ENCODE data around the gene BBLN. TPM values are rescaled to one million over a fixed set of nuclear protein-coding genes. Genes with fewer than 3 reads are reported as not detected.

The BBLN gene
- total RNA-seq, 2 donors from 2014 or later, result 333 to 437 TPM

DNA sequence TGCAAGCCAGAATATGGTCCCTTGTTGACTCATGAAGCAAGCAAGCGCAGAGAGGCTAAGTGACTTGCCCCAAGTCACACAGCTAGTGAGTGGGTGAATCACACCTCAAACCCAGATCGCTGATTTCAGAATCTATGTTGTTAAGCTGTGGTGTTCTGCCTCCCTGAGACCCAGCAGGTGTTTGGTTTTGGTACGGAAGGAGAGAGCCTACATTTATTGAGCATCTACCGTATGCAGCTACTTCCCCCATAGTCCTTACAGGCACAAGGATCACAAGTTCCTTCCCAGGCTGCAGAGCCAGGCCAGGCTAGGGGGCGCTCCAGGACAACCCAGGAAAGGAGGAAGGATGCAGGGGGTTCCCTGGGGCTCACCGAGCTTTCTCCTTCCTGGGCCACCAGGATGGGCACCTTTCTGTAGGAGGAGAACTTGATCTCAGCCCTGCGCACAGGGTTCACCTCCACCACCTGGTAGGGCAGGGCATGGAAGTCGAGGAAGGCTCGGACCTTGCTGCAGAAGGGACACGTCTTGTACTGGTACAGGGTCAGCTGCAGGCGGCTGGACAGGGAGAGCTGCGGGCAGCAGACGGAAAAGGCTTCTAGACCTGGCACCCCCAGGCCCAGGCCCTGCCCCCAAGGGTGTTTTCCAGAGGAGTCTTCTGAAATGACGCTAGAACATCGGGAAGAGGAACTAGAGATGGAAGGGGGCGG is 35.0 kb upstream of the BBLN start:
- peak; percentile 54 for DNase-seq (ENCODE audit: low spot score)
- H3K27ac ChIP-seq, result no peak overlapping the region
- no peaks in the 10 kb centered on the region for H3K36me3 ChIP-seq
- no peak overlapping the region for H3K4me3 ChIP-seq
- intact Hi-C loops (cut with DNase I), result loop anchor here (5.0 kb wide), 1 partner anchor 183 kb away; no protein-coding TSS in a partner anchor
- WGBS, result 68% methylated on average over 16 of the region's 16 CpGs
- peaks cover 10% of the 10 kb centered on the region for H3K4me1 ChIP-seq (replicated peaks)
- TF ChIP-seq POLR2A (IDR thresholded peaks at IDR 0.05) (no peak), POLR2AphosphoS5 (IDR thresholded peaks at IDR 0.05) (no peak)
- TF ChIP-seq, protein P1, sequence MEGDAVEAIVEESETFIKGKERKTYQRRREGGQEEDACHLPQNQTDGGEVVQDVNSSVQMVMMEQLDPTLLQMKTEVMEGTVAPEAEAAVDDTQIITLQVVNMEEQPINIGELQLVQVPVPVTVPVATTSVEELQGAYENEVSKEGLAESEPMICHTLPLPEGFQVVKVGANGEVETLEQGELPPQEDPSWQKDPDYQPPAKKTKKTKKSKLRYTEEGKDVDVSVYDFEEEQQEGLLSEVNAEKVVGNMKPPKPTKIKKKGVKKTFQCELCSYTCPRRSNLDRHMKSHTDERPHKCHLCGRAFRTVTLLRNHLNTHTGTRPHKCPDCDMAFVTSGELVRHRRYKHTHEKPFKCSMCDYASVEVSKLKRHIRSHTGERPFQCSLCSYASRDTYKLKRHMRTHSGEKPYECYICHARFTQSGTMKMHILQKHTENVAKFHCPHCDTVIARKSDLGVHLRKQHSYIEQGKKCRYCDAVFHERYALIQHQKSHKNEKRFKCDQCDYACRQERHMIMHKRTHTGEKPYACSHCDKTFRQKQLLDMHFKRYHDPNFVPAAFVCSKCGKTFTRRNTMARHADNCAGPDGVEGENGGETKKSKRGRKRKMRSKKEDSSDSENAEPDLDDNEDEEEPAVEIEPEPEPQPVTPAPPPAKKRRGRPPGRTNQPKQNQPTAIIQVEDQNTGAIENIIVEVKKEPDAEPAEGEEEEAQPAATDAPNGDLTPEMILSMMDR (IDR thresholded peaks at IDR 0.05), result peak in 2 of 4 experiments; percentile 40 to 70
- no peaks in the 10 kb centered on the region for H3K9me3 ChIP-seq
- H3K27me3 ChIP-seq (replicated peaks; ENCODE audit: insufficient read depth), result no peaks in the 10 kb centered on the region

DNA sequence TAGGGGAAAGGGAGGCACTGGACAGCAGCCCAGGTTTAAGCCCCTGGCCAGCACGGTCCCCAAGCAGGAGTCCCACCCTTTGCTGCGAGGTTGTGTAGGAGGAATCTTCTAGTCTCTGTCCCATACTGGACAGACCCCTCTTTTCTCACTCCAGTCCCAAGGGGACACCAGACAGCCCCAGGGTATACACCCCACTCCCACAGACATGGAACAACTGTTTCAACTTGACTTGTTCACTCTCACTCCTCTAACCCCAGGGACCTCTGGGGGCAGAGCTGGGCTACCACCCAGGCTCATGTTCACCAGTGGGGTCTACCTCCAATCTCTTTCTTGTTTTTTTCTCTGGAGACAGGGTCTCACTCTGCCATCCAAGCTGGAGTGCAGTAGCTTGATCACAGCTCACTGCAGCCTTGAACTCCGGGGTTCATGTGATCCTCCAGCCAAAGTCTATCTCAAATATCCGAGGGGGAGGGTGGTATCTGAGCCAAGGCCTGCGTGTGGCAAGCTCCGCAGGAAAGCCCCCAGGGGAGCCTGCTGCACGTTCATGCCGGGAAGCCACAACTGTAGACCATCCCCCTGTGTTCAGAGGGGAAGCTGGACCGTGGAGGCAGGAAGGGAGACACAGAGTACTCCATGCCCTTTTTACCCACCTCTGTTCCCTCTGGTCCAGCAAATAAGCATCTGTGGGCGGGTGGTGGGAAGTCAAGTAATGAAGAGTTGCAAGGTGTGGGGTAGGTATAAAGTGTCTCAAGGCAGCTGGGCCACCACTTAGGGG is 34.3 kb upstream of the BBLN start:
- WGBS, result 50% methylated on average over 10 of the region's 10 CpGs
- Histone ChIP-seq H3K27ac (no peak overlapping the region), H3K4me3 (no peak overlapping the region), H3K9me3 (no peaks in the 10 kb centered on the region), H3K36me3 (no peaks in the 10 kb centered on the region), H3K4me1 (replicated peaks) (peaks cover 10% of the 10 kb centered on the region), H3K27me3 (replicated peaks; ENCODE audit: insufficient read depth) (no peaks in the 10 kb centered on the region)
- intact Hi-C loops (cut with DNase I), result no loop called here
- TF ChIP-seq, protein P1 (IDR thresholded peaks at IDR 0.05), result no peak
- no peak for TF ChIP-seq POLR2AphosphoS5 (IDR thresholded peaks at IDR 0.05)
- no peak for DNase-seq (ENCODE audit: low spot score)

DNA sequence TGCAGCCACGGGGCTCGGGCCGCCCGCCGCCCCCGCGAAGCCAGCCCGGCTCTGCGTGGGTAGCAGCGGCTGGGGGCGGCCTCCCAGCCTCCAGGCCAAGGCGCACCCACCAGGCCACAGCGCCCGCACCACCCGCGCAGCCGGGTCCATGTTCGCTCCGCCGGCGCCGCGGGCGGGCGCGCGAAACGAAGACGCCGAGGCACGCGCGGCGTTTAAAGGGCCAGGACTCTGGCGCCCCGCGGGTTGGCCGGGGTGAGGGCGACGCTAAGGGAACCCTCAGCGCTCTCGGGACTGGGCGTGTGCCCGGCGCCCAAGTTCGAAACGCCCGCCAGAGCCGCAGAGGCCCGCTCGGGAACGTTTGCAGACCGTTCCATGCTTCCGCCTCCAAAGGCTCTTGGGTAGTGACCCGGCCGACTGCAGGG is 32.5 kb upstream of the BBLN start, which contains the start of gene PTGES2:
PTGES2 (minus strand) TSS at position 162 of the 422 bp plus-strand sequence; CDS start at position 150, 12 bp downstream.
- Histone ChIP-seq H3K36me3 (no peaks in the 10 kb centered on the region), H3K27me3 (replicated peaks; ENCODE audit: insufficient read depth) (no peaks in the 10 kb centered on the region), H3K27ac (peak within 1 kb of the TSS; percentile 89 to 90), H3K4me3 (peak within 1 kb of the TSS; percentile 96 to 98), H3K4me1 (replicated peaks) (peaks cover 10% of the 10 kb centered on the region), H3K9me3 (no peaks in the 10 kb centered on the region)
- DNase-seq (ENCODE audit: low spot score), result peak; percentile 69
- TF ChIP-seq POLR2A (IDR thresholded peaks at IDR 0.05), result peak; percentile 12
- TF ChIP-seq, protein P1 (IDR thresholded peaks at IDR 0.05), result peak in 1 of 4 experiments; percentile 28
- peak; percentile 17 for TF ChIP-seq POLR2AphosphoS5 (IDR thresholded peaks at IDR 0.05)
- intact Hi-C loops (cut with DNase I), result no loop called here
- WGBS, result 0% methylated on average over 41 of the region's 56 CpGs

DNA sequence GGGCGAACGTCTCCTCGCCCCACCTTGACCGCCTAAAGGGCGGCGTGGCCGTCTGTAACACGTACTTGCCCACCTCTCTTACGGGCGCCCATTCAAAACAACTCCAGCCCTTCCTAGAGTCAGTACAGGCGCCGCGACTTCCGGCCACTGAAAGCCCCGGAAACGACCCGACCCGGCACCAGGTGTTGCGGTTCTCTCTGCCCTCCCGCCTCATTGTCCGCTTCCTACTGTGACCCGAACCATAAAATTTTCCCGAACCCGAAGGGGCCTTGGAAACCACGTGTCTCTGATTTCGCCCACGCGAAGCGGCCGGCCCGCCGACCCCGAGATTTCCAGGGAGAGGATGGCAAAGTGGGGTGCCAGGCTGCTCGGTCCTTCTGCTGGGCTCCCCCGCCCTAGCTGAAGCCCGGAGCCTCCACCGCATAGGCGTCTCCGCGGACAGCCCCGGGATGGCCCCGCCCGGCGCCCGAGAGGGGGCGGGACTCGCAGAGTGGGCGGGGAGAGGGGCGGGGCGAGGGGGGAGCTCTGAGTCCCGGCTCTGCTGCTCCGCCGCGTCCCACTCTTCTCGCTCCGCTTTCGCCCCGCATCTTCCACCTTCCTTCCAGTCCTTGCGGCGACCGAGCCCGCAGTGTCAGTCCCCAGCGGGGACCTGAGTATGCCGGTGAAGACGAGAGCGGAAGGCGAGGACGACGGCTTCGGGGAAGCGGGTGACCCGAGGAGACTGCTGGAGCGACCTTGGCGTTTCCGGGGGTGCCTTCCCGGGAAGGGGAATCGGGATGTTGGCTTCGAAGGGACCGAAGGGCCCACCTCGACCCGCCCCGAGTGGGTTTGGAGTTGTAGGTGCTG is 31.9 kb upstream of the BBLN start:
- Histone ChIP-seq H3K27ac (peak overlapping the region; percentile 89 to 90), H3K4me1 (replicated peaks) (peaks cover 10% of the 10 kb centered on the region), H3K9me3 (no peaks in the 10 kb centered on the region), H3K27me3 (replicated peaks; ENCODE audit: insufficient read depth) (no peaks in the 10 kb centered on the region), H3K4me3 (peak overlapping the region; percentile 96 to 98), H3K36me3 (no peaks in the 10 kb centered on the region)
- TF ChIP-seq POLR2AphosphoS5 (IDR thresholded peaks at IDR 0.05), result peak; percentile 86
- TF ChIP-seq POLR2A (IDR thresholded peaks at IDR 0.05), result peak; percentile 69
- TF ChIP-seq, protein P1 (IDR thresholded peaks at IDR 0.05), result peak in 2 of 4 experiments; percentile 9 to 18
- DNase-seq (ENCODE audit: low spot score), result peak; percentile 74
- under 1% methylated on average over 72 of the region's 82 CpGs for WGBS
- intact Hi-C loops (cut with DNase I), result no loop called here

Data from prostate gland (tissue), 2 donors.